ENCODE results near the gene OR4F6. TPM values are rescaled to one million over a fixed set of nuclear protein-coding genes. Genes with fewer than 3 reads are reported as not detected.

Gene OR4F6
- total and polyA plus RNA-seq, 2 donors (not counting 1 experiment from before 2014, with no cell fraction given), result not detected

GRCh38 chr15:101852356-101852755, 49.0 kb downstream of the OR4F6 start:
- no peak overlapping the region for H3K27ac Mint-ChIP-seq
- POLR2A ChIA-PET, result no interaction called here
- Histone ChIP-seq H3K27ac (ENCODE audit: low read length in 2 of 2) (no peak overlapping the region), H4K20me1 (ENCODE audit: control insufficient read depth, insufficient read depth, low read length, poor library complexity, severe bottlenecking) (no peaks in the 10 kb centered on the region), H3K4me3 (ENCODE audit: control extremely low read depth in 1 of 5, extremely low read depth in 1 of 5, insufficient read depth in 1 of 5, low read depth in 2 of 5, low read length in 4 of 5) (no peak overlapping the region), H3K79me2 (ENCODE audit: control insufficient read depth, insufficient read depth, low read length) (no peaks in the 10 kb centered on the region), H3K36me3 (replicated peaks in 1 of 2; ENCODE audit: control extremely low read depth in 1 of 2, control insufficient read depth in 1 of 2, extremely low read depth in 1 of 2, insufficient read depth in 2 of 2, low read length in 1 of 2) (no peaks in the 10 kb centered on the region), H3K27me3 (replicated peaks in 1 of 4; ENCODE audit: control extremely low read depth in 1 of 4, control insufficient read depth in 3 of 4, insufficient read depth in 4 of 4, low read length in 3 of 4) (peaks cover 0 to 3% (median under 1%) of the 10 kb centered on the region in 4 experiments), H3K9ac (ENCODE audit: low read length) (no peak overlapping the region), H3K4me1 (ENCODE audit: control insufficient read depth in 2 of 2, insufficient read depth in 2 of 2, low read length in 2 of 2) (no peaks in the 10 kb centered on the region), H3K9me3 (ENCODE audit: control extremely low read depth in 1 of 3, control insufficient read depth in 2 of 3, insufficient read depth in 1 of 3, low read length in 2 of 3) (no peaks in the 10 kb centered on the region), H2AFZ (ENCODE audit: insufficient read depth, low read depth, low read length, poor library complexity, severe bottlenecking) (no peak overlapping the region), H3K4me2 (replicated peaks; ENCODE audit: low read depth, low read length, poor library complexity, severe bottlenecking) (no peak overlapping the region)
- no peaks in the 10 kb centered on the region for H3K9me3 Mint-ChIP-seq (ENCODE audit: insufficient read depth)
- CTCF ChIA-PET, result no interaction called here
- H3K4me3 Mint-ChIP-seq, result no peak overlapping the region
- H3K4me1 Mint-ChIP-seq, result no peaks in the 10 kb centered on the region
- no peak for TF ChIP-seq CTCF (IDR thresholded peaks at IDR 0.05)
- no CpG with 5 or more reads among the region's 1 CpG for WGBS (ENCODE audit: insufficient coverage)
- no peak for DNase-seq
- peaks cover 39% of the 10 kb centered on the region for H3K27me3 Mint-ChIP-seq
- intact Hi-C loops (cut with micrococcal nuclease), result no loop called here
- ATAC-seq (ENCODE audit: low read depth), result no peak

Small RNA genes within 50 kb of the gene (small RNA-seq; reads per million reads assigned to genes)
- not detected for gene RN7SL209P (ENCODE audit: insufficient read length, low read depth, low replicate concordance)

Other genes starting within 250 kb of the OR4F6 start
- gene TM2D3, start 151.1 kb upstream of the OR4F6 start, total RNA-seq, result 56.4 and 63.5 TPM in 2 replicates
- gene TM2D3, start 151.1 kb upstream of the OR4F6 start, polyA plus RNA-seq, result 35.5 and 64.0 TPM in 2 replicates
- gene TARS3, start 79.0 kb upstream of the OR4F6 start, total RNA-seq, result 27.0 and 32.3 TPM in 2 replicates
- 8.7 and 9.7 TPM in 2 replicates for gene TARS3, start 79.0 kb upstream of the OR4F6 start, polyA plus RNA-seq
- gene OR4F15, start 8.7 kb downstream of the OR4F6 start, total RNA-seq, result not detected in 2 replicates
- not detected in 2 replicates for gene OR4F15, start 8.7 kb downstream of the OR4F6 start, polyA plus RNA-seq

All from B cell (primary cell).